ENCODE measurements around the gene NEDD4L. TPM values are rescaled to one million over a fixed set of nuclear protein-coding genes. Genes with fewer than 3 reads are reported as not detected.

NEDD4L gene
- total and polyA plus RNA-seq, 4 donors, result 40.2 to 308 (median 148) TPM

DNA sequence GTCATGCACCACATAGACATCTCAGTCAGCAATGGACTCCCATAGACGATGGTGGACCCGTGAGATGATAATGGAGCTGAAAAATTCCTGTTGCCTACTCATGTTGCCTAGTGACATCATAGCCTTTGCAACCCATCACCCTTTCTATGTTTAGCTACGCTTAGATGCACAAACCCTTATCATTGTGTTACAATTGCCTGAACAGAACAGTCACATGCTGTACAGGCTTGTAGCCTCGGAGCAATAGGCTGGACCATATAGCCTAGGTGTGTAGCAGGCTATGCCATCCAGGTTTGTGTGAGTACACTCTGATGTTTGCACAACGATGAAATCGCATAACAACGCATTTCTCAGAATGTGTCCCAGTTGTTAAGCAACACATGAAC is 363.2 kb downstream of the NEDD4L start:
- Histone ChIP-seq H3K27me3 (ENCODE audit: control insufficient read depth in 3 of 3, insufficient read depth in 3 of 3, low read length in 2 of 3) (no peaks in the 10 kb centered on the region), H3K36me3 (ENCODE audit: control insufficient read depth in 4 of 4, insufficient read depth in 4 of 4, low read length in 4 of 4) (no peaks in the 10 kb centered on the region), H3K4me1 (ENCODE audit: control insufficient read depth in 5 of 5, insufficient read depth in 5 of 5, low read length in 5 of 5) (peaks cover 0 to 12% (median 7%) of the 10 kb centered on the region in 5 donors), H3K9ac (ENCODE audit: insufficient read depth in 1 of 2, low read length in 2 of 2) (no peak overlapping the region), H3K9me3 (ENCODE audit: control insufficient read depth in 4 of 4, insufficient read depth in 3 of 4, low read length in 3 of 4) (no peaks in the 10 kb centered on the region), H3K27ac (ENCODE audit: low read depth in 1 of 2, low read length in 1 of 2) (no peak overlapping the region), H3K4me3 (no peak overlapping the region)
- ATAC-seq (ENCODE audit: insufficient read depth, low FRiP score) (no peak), DNase-seq (no peak)
- no peak for TF ChIP-seq CTCF (IDR thresholded peaks at IDR 0.05; ENCODE audit: control extremely low read depth, extremely low read depth)
- WGBS, 2 donors, result 81% methylated on average over 7 of the region's 7 CpGs

DNA sequence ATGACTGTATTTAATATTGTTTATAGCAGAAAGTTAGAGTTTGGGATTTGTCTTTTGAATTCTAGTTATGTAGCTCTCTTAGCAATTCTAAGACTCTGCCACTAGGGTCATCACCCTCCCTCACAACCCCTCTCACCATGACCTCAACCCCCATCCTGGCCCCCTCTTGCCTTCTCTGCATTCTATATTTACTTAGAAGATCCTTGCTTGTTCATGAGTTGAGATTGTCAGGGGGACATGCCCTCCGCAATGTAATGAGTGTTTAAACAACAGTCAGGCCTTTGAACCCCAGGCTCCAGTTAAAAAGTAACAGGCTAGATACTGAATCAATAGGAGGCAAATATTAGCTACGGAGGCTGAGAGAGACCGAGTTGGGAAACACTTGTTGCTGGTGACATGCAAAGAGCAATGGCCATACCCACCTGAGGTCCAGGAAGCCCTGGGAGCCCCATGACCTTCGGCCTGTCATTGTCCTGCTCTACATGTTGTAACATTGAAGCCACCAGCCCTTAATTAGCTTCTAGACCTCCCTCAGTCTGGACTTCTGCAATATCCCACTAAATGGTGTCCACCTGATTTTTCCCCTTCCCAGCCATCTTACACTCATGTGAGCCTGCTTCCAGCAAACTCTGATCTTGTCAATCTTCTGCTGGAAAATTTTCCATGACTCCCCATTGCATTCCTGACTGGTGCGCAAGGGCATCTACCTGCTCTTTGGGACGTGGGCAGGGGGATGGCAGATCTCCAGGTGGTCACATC is 363.8 kb downstream of the NEDD4L start:
- 85 to 95% methylated on average over 6 of the region's 6 CpGs for WGBS, 2 donors
- H3K4me1 ChIP-seq (ENCODE audit: control insufficient read depth in 5 of 5, insufficient read depth in 5 of 5, low read length in 5 of 5), result peaks cover 0 to 11% (median 4%) of the 10 kb centered on the region in 5 donors
- DNase-seq, result no peak
- H3K36me3 ChIP-seq (ENCODE audit: control insufficient read depth in 4 of 4, insufficient read depth in 4 of 4, low read length in 4 of 4), result no peaks in the 10 kb centered on the region
- H3K9me3 ChIP-seq (ENCODE audit: control insufficient read depth in 4 of 4, insufficient read depth in 3 of 4, low read length in 3 of 4), result no peaks in the 10 kb centered on the region
- no peak overlapping the region for H3K4me3 ChIP-seq
- ATAC-seq (ENCODE audit: insufficient read depth, low FRiP score), result no peak
- H3K27me3 ChIP-seq (ENCODE audit: control insufficient read depth in 3 of 3, insufficient read depth in 3 of 3, low read length in 2 of 3), result no peaks in the 10 kb centered on the region
- no peak overlapping the region for H3K9ac ChIP-seq (ENCODE audit: insufficient read depth in 1 of 2, low read length in 2 of 2)
- no peak overlapping the region for H3K27ac ChIP-seq (ENCODE audit: low read depth in 1 of 2, low read length in 1 of 2)
- no peak for TF ChIP-seq CTCF (IDR thresholded peaks at IDR 0.05; ENCODE audit: control extremely low read depth, extremely low read depth)

- 93 to 95% methylated on average over 4 of the region's 4 CpGs for WGBS, 2 donors
- Histone ChIP-seq H3K27me3 (ENCODE audit: control insufficient read depth in 3 of 3, insufficient read depth in 3 of 3, low read length in 2 of 3) (no peaks in the 10 kb centered on the region), H3K9ac (ENCODE audit: insufficient read depth in 1 of 2, low read length in 2 of 2) (no peak overlapping the region), H3K4me3 (no peak overlapping the region), H3K4me1 (ENCODE audit: control insufficient read depth in 5 of 5, insufficient read depth in 5 of 5, low read length in 5 of 5) (peaks cover 0 to 3% (median 0%) of the 10 kb centered on the region in 5 donors), H3K36me3 (ENCODE audit: control insufficient read depth in 4 of 4, insufficient read depth in 4 of 4, low read length in 4 of 4) (no peaks in the 10 kb centered on the region), H3K9me3 (ENCODE audit: control insufficient read depth in 4 of 4, insufficient read depth in 3 of 4, low read length in 3 of 4) (no peaks in the 10 kb centered on the region), H3K27ac (ENCODE audit: low read depth in 1 of 2, low read length in 1 of 2) (no peak overlapping the region)
- TF ChIP-seq CTCF (IDR thresholded peaks at IDR 0.05; ENCODE audit: control extremely low read depth, extremely low read depth), result no peak
- DNase-seq (no peak), ATAC-seq (ENCODE audit: insufficient read depth, low FRiP score) (no peak)
Observed at GRCh38 chr18:58408665-58409064, 364.6 kb downstream of the NEDD4L start.

Data from lung (tissue), 12 donors.